NCI-H2227 (cell line): ENCODE data around the gene GNL1.
"Not testable (repeated sequence)": the region's sequence is repeated elsewhere in the genome, so short reads cannot be mapped to it uniquely, and the experiment has no call there.

Experiments
- DNase-seq: peaks from one replicate; lab custom pipeline; 2025; ENCODE audit not compliant: unreplicated experiment; lab: John Stamatoyannopoulos, UW

Gene GNL1

GRCh38 chr6:30500421-30501355, 55.6 kb downstream of the GNL1 start:
- no peak for DNase-seq

GRCh38 chr6:30498705-30499104, 57.6 kb downstream of the GNL1 start:
- DNase-seq: not testable (repeated sequence)

GRCh38 chr6:30497714-30498113, 58.6 kb downstream of the GNL1 start:
- no peak for DNase-seq

GRCh38 chr6:30497261-30497599, 59.1 kb downstream of the GNL1 start:
- DNase-seq: not testable (repeated sequence)

- no peak for DNase-seq
Measured at GRCh38 chr6:30495993-30496392, 60.3 kb downstream of the GNL1 start.

- not testable (repeated sequence) for DNase-seq
Measured at GRCh38 chr6:30495060-30495459, 61.2 kb downstream of the GNL1 start.

GRCh38 chr6:30494291-30494861, 61.9 kb downstream of the GNL1 start:
- DNase-seq: no peak

- no peak for DNase-seq
Measured at GRCh38 chr6:30493643-30494250, 62.5 kb downstream of the GNL1 start.

GRCh38 chr6:30491991-30492952, 64.0 kb downstream of the GNL1 start:
- DNase-seq: no peak
